BE2C (cell line): Measurements from ENCODE around the gene TULP4.
A peak's percentile ranks its signal among the peaks of the same experiment; 100 is the strongest.

Experiments used
- DNase-seq: peaks from one replicate; pipeline ENCODE4 v3.0.0-alpha.2; 2020
- H3K27me3 ChIP-seq: fragments of 250-450 bp; sonication (Bioruptor Pico); 2 replicates; pipeline ENCODE4 v1.5.1; 2020; ENCODE audit warnings: mild to moderate bottlenecking
- H3K36me3 ChIP-seq: fragments of 250-450 bp; sonication (Bioruptor Pico); 2 replicates; pipeline ENCODE4 v1.5.1; 2020; ENCODE audit warnings: mild to moderate bottlenecking
- H3K4me1 ChIP-seq: fragments of 250-450 bp; sonication (Bioruptor Pico); 2 replicates; pipeline ENCODE4 v1.5.1; 2020
- H3K4me3 ChIP-seq: 2 replicates; pipeline ENCODE4 v1.5.1; 2011; ENCODE audit warnings: low read depth, low read length
- H3K9me3 ChIP-seq: fragments of 250-450 bp; sonication (Bioruptor Pico); 2 replicates; pipeline ENCODE4 v1.5.1; 2020
- CTCF ChIP-seq: IDR thresholded peaks from 2 replicates; pipeline ENCODE4 v1.5.1; 2012; ENCODE audit warnings: mild to moderate bottlenecking, low read depth, low read length

The TULP4 gene

GRCh38 chr6:158558415-158559306, 246.4 kb downstream of the TULP4 start:
- Histone ChIP-seq H3K9me3 (no peaks in the 10 kb centered on the region), H3K36me3 (peaks cover 9% of the 10 kb centered on the region; the same call in 1 of the 2 replicates), H3K4me1 (peaks cover 5% of the 10 kb centered on the region), H3K27me3 (no peaks in the 10 kb centered on the region), H3K4me3 (no peak overlapping the region)
- TF ChIP-seq CTCF = no peak
- no peak for DNase-seq

- DNase-seq = no peak
- peaks cover 9% of the 10 kb centered on the region; the same call in 1 of the 2 replicates for H3K36me3 ChIP-seq
- H3K4me1 ChIP-seq = peaks cover 5% of the 10 kb centered on the region
- H3K9me3 ChIP-seq = no peaks in the 10 kb centered on the region
- H3K4me3 ChIP-seq = peak overlapping the region; percentile 67
- TF ChIP-seq CTCF = no peak
- H3K27me3 ChIP-seq = no peaks in the 10 kb centered on the region
Measured at GRCh38 chr6:158559338-158559894, 247.2 kb downstream of the TULP4 start.

- no peaks in the 10 kb centered on the region for H3K9me3 ChIP-seq
- no peak for TF ChIP-seq CTCF
- peaks cover 5% of the 10 kb centered on the region for H3K4me1 ChIP-seq
- H3K36me3 ChIP-seq = peaks cover 9% of the 10 kb centered on the region; the same call in 1 of the 2 replicates
- no peaks in the 10 kb centered on the region for H3K27me3 ChIP-seq
- DNase-seq = peak; percentile 86
- H3K4me3 ChIP-seq = peak within 1 kb of the TSS; percentile 67
Measured at GRCh38 chr6:158559895-158560835, 247.9 kb downstream of the TULP4 start, which contains the start of gene TMEM181. Gene TMEM181, plus strand, starts transcription at chr6:158560091. Its CDS starts 134 bp downstream, at chr6:158560225.

- DNase-seq = peak; percentile 46
- Histone ChIP-seq H3K27me3 (no peaks in the 10 kb centered on the region), H3K4me1 (peaks cover 5% of the 10 kb centered on the region), H3K9me3 (no peaks in the 10 kb centered on the region), H3K4me3 (peak overlapping the region; percentile 67), H3K36me3 (peaks cover 9% of the 10 kb centered on the region; the same call in 1 of the 2 replicates)
- TF ChIP-seq CTCF = no peak
Measured at GRCh38 chr6:158560836-158561320, 248.6 kb downstream of the TULP4 start.
